HG02981 (cell line): ENCODE results near the gene EML1.

Source experiments
- ATAC-seq: cut with Tn5 transposase; IDR thresholded peaks from one replicate; pipeline ENCODE4 v1.9.1; 2021; ENCODE audit warnings: mild to moderate bottlenecking, moderate library complexity; ENCODE audit not compliant: unreplicated experiment

EML1 gene

GRCh38 chr14:99952453-99952852, 159.2 kb downstream of the EML1 start:
- no peak for ATAC-seq

- ATAC-seq, result no peak
Measured at GRCh38 chr14:99955826-99956455, 162.7 kb downstream of the EML1 start.

GRCh38 chr14:99958380-99958779, 165.2 kb downstream of the EML1 start:
- no peak for ATAC-seq

- ATAC-seq, result no peak
Measured at GRCh38 chr14:99961826-99962518, 168.8 kb downstream of the EML1 start.

- ATAC-seq, result no peak
Measured at GRCh38 chr14:99964979-99965378, 171.8 kb downstream of the EML1 start.

- no peak for ATAC-seq
Measured at GRCh38 chr14:99966037-99966835, 173.0 kb downstream of the EML1 start.

- ATAC-seq, result no peak
Measured at GRCh38 chr14:99966912-99967311, 173.7 kb downstream of the EML1 start.

- ATAC-seq, result no peak
Measured at GRCh38 chr14:99968191-99968920, 175.1 kb downstream of the EML1 start.

GRCh38 chr14:99968941-99969340, 175.7 kb downstream of the EML1 start:
- ATAC-seq, result no peak

GRCh38 chr14:99969673-99970322, 176.6 kb downstream of the EML1 start:
- ATAC-seq, result no peak

- ATAC-seq, result peak; percentile 65
Measured at GRCh38 chr14:99971087-99971940, 178.1 kb downstream of the EML1 start.

GRCh38 chr14:99971941-99972747, 178.9 kb downstream of the EML1 start:
- peak; percentile 31 for ATAC-seq

GRCh38 chr14:99972748-99973466, 179.7 kb downstream of the EML1 start:
- no peak for ATAC-seq

GRCh38 chr14:99975190-99975589, 182.0 kb downstream of the EML1 start:
- ATAC-seq, result no peak

GRCh38 chr14:99976021-99976420, 182.8 kb downstream of the EML1 start:
- ATAC-seq, result no peak

- ATAC-seq, result no peak
Measured at GRCh38 chr14:99976681-99977080, 183.5 kb downstream of the EML1 start.

GRCh38 chr14:99980299-99980698, 187.1 kb downstream of the EML1 start:
- ATAC-seq, result no peak

GRCh38 chr14:99981806-99982205, 188.6 kb downstream of the EML1 start:
- ATAC-seq, result no peak
